ENCODE results near the gene STARD3. TPM values are rescaled to one million over a fixed set of nuclear protein-coding genes. Genes with fewer than 3 reads are reported as not detected.

STARD3 gene
- total and polyA plus RNA-seq, 2 of the 13 experiments (the other 11 are each of a cell fraction or from before 2014, with no cell fraction given), result 34.6 to 100 TPM

DNA sequence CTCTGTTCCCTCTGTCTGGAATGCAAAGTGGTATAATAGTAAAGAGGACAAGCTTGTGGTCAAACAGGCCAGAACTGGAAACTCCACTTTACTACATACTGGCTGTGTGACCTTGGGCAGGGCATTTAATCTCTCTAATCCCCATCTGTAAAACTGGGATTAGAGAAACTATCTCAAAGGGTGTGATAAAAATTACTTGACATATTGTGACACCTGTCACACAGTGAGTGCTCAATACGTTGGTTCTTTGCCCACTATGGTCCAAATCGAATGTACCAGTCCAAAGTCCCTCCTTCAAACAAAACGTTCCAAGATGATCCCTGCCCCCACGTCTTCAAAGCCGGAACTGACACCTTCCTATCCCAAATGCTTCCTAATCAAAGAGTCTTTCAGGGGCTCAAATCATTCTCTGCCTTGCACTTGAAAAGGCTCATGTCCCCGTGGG lies 50.2 kb downstream of the STARD3 start (continued):
- TF ChIP-seq, protein P1, sequence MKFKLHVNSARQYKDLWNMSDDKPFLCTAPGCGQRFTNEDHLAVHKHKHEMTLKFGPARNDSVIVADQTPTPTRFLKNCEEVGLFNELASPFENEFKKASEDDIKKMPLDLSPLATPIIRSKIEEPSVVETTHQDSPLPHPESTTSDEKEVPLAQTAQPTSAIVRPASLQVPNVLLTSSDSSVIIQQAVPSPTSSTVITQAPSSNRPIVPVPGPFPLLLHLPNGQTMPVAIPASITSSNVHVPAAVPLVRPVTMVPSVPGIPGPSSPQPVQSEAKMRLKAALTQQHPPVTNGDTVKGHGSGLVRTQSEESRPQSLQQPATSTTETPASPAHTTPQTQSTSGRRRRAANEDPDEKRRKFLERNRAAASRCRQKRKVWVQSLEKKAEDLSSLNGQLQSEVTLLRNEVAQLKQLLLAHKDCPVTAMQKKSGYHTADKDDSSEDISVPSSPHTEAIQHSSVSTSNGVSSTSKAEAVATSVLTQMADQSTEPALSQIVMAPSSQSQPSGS (CRISPR knock-in tag; IDR thresholded peaks at IDR 0.05), result 0 out of 2 replicates have a peak, but pooled peaks have one; percentile 31
- TF ChIP-seq NONO (IDR thresholded peaks at IDR 0.05), result no peak
- TF ChIP-seq NONO (CRISPR knock-in tag; conservative IDR thresholded peaks at IDR 0.05), result peak; percentile 5; the same call in 1 of the 2 replicates
- no peak for TF ChIP-seq EZH2 (conservative IDR thresholded peaks at IDR 0.05; ENCODE audit: low read depth, low read length)
- TF ChIP-seq ZNF138 (CRISPR knock-in tag; IDR thresholded peaks at IDR 0.05; ENCODE audit: low read depth), result no peak
- no peak for TF ChIP-seq CEBPG (CRISPR knock-in tag; IDR thresholded peaks at IDR 0.05)
- TF ChIP-seq SIX1 (CRISPR knock-in tag; IDR thresholded peaks at IDR 0.05; ENCODE audit: borderline replicate concordance), result no peak; the same call in 1 of the 2 replicates
- TF ChIP-seq ZNF567 (CRISPR knock-in tag; IDR thresholded peaks at IDR 0.05; ENCODE audit: borderline replicate concordance), result no peak
- TF ChIP-seq, protein P2, sequence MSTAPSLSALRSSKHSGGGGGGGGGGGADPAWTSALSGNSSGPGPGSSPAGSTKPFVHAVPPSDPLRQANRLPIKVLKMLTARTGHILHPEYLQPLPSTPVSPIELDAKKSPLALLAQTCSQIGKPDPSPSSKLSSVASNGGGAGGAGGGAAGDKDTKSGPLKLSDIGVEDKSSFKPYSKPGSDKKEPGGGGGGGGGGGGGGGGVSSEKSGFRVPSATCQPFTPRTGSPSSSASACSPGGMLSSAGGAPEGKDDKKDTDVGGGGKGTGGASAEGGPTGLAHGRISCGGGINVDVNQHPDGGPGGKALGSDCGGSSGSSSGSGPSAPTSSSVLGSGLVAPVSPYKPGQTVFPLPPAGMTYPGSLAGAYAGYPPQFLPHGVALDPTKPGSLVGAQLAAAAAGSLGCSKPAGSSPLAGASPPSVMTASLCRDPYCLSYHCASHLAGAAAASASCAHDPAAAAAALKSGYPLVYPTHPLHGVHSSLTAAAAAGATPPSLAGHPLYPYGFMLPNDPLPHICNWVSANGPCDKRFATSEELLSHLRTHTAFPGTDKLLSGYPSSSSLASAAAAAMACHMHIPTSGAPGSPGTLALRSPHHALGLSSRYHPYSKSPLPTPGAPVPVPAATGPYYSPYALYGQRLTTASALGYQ (CRISPR knock-in tag; IDR thresholded peaks at IDR 0.05), result no peak; the same call in 1 of the 2 replicates
- peak; percentile 57; the same call in 1 of the 2 replicates for TF ChIP-seq ZMYM2 (CRISPR knock-in tag; IDR thresholded peaks at IDR 0.05)
- TF ChIP-seq, protein P3, sequence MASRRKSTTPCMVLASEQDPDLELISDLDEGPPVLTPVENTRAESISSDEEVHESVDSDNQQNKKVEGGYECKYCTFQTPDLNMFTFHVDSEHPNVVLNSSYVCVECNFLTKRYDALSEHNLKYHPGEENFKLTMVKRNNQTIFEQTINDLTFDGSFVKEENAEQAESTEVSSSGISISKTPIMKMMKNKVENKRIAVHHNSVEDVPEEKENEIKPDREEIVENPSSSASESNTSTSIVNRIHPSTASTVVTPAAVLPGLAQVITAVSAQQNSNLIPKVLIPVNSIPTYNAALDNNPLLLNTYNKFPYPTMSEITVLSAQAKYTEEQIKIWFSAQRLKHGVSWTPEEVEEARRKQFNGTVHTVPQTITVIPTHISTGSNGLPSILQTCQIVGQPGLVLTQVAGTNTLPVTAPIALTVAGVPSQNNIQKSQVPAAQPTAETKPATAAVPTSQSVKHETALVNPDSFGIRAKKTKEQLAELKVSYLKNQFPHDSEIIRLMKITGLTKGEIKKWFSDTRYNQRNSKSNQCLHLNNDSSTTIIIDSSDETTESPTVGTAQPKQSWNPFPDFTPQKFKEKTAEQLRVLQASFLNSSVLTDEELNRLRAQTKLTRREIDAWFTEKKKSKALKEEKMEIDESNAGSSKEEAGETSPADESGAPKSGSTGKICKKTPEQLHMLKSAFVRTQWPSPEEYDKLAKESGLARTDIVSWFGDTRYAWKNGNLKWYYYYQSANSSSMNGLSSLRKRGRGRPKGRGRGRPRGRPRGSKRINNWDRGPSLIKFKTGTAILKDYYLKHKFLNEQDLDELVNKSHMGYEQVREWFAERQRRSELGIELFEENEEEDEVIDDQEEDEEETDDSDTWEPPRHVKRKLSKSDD (CRISPR knock-in tag; IDR thresholded peaks at IDR 0.05; ENCODE audit: low read depth), result 0 out of 2 replicates have a peak, but pooled peaks have one; percentile 8
- no peak for TF ChIP-seq FOXC1 (CRISPR knock-in tag; IDR thresholded peaks at IDR 0.05; ENCODE audit: borderline replicate concordance)
- TF ChIP-seq, protein P4, sequence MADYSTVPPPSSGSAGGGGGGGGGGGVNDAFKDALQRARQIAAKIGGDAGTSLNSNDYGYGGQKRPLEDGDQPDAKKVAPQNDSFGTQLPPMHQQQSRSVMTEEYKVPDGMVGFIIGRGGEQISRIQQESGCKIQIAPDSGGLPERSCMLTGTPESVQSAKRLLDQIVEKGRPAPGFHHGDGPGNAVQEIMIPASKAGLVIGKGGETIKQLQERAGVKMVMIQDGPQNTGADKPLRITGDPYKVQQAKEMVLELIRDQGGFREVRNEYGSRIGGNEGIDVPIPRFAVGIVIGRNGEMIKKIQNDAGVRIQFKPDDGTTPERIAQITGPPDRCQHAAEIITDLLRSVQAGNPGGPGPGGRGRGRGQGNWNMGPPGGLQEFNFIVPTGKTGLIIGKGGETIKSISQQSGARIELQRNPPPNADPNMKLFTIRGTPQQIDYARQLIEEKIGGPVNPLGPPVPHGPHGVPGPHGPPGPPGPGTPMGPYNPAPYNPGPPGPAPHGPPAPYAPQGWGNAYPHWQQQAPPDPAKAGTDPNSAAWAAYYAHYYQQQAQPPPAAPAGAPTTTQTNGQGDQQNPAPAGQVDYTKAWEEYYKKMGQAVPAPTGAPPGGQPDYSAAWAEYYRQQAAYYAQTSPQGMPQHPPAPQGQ (CRISPR knock-in tag; IDR thresholded peaks at IDR 0.05; ENCODE audit: borderline replicate concordance), result 0 out of 2 replicates have a peak, but pooled peaks have one; percentile 37
- TF ChIP-seq PPARG (CRISPR knock-in tag; conservative IDR thresholded peaks at IDR 0.05), result no peak
- TF ChIP-seq, protein P5, sequence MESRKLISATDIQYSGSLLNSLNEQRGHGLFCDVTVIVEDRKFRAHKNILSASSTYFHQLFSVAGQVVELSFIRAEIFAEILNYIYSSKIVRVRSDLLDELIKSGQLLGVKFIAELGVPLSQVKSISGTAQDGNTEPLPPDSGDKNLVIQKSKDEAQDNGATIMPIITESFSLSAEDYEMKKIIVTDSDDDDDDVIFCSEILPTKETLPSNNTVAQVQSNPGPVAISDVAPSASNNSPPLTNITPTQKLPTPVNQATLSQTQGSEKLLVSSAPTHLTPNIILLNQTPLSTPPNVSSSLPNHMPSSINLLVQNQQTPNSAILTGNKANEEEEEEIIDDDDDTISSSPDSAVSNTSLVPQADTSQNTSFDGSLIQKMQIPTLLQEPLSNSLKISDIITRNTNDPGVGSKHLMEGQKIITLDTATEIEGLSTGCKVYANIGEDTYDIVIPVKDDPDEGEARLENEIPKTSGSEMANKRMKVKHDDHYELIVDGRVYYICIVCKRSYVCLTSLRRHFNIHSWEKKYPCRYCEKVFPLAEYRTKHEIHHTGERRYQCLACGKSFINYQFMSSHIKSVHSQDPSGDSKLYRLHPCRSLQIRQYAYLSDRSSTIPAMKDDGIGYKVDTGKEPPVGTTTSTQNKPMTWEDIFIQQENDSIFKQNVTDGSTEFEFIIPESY (CRISPR knock-in tag; IDR thresholded peaks at IDR 0.05), result no peak
- TF ChIP-seq SALL1 (CRISPR knock-in tag; IDR thresholded peaks at IDR 0.05), result no peak; the same call in 1 of the 2 replicates
- no peak for TF ChIP-seq SETDB1 (CRISPR knock-in tag; IDR thresholded peaks at IDR 0.05; ENCODE audit: borderline replicate concordance)
- TF ChIP-seq ZNF709 (CRISPR knock-in tag; IDR thresholded peaks at IDR 0.05), result no peak
- peak; percentile 51; the same call in 1 of the 2 replicates for TF ChIP-seq MED1 (CRISPR knock-in tag; IDR thresholded peaks at IDR 0.05)
- TF ChIP-seq HDAC6 (IDR thresholded peaks at IDR 0.05; ENCODE audit: low read depth, low read length), result no peak
- no peak for TF ChIP-seq SCMH1 (CRISPR knock-in tag; IDR thresholded peaks at IDR 0.05; ENCODE audit: borderline replicate concordance)

All from HepG2 (cell line).